Measurements from ENCODE around the gene OVOL3. TPM values are rescaled to one million over a fixed set of nuclear protein-coding genes. Genes with fewer than 3 reads are reported as not detected.

OVOL3 gene
- total RNA-seq, 1 donor from 2014 or later = not detected

GRCh38 chr19:36140304-36141038 lies 29.5 kb downstream of the OVOL3 start:
- Mint-ChIP-seq H3K9me3 (ENCODE audit: unreplicated experiment) (peaks cover 10% of the 10 kb centered on the region), H3K4me3 (ENCODE audit: unreplicated experiment) (peak overlapping the region; percentile 98), H3K36me3 (ENCODE audit: unreplicated experiment) (peaks cover 8% of the 10 kb centered on the region), H3K27me3 (ENCODE audit: unreplicated experiment) (peaks cover 12% of the 10 kb centered on the region), H3K27ac (ENCODE audit: unreplicated experiment) (peak overlapping the region; percentile 91), H3K4me1 (ENCODE audit: low read depth, unreplicated experiment) (peaks cover 7% of the 10 kb centered on the region)
- no peak for TF ChIP-seq CTCF (IDR thresholded peaks at IDR 0.05; ENCODE audit: partially characterized antibody, unreplicated experiment)
- DNase-seq = peak; percentile 55

- peak; percentile 91 for DNase-seq
- TF ChIP-seq CTCF (IDR thresholded peaks at IDR 0.05; ENCODE audit: partially characterized antibody, unreplicated experiment) = no peak
- peaks cover 7% of the 10 kb centered on the region for H3K4me1 Mint-ChIP-seq (ENCODE audit: low read depth, unreplicated experiment)
- peak overlapping the region; percentile 59 for H3K27ac Mint-ChIP-seq (ENCODE audit: unreplicated experiment)
- H3K27me3 Mint-ChIP-seq (ENCODE audit: unreplicated experiment) = peaks cover 10% of the 10 kb centered on the region
- H3K36me3 Mint-ChIP-seq (ENCODE audit: unreplicated experiment) = peaks cover 8% of the 10 kb centered on the region
- H3K9me3 Mint-ChIP-seq (ENCODE audit: unreplicated experiment) = peaks cover 9% of the 10 kb centered on the region
- peak overlapping the region; percentile 96 for H3K4me3 Mint-ChIP-seq (ENCODE audit: unreplicated experiment)
These were observed 30.3 kb downstream of the OVOL3 start for GRCh38 chr19:36141039-36141927.

GRCh38 chr19:36142046-36142445 lies 31.1 kb downstream of the OVOL3 start:
- H3K36me3 Mint-ChIP-seq (ENCODE audit: unreplicated experiment) = peaks cover 8% of the 10 kb centered on the region
- H3K27ac Mint-ChIP-seq (ENCODE audit: unreplicated experiment) = no peak overlapping the region
- peaks cover 9% of the 10 kb centered on the region for H3K9me3 Mint-ChIP-seq (ENCODE audit: unreplicated experiment)
- no peak for DNase-seq
- H3K4me3 Mint-ChIP-seq (ENCODE audit: unreplicated experiment) = peak overlapping the region; percentile 96
- peaks cover 12% of the 10 kb centered on the region for H3K27me3 Mint-ChIP-seq (ENCODE audit: unreplicated experiment)
- peaks cover 7% of the 10 kb centered on the region for H3K4me1 Mint-ChIP-seq (ENCODE audit: low read depth, unreplicated experiment)
- TF ChIP-seq CTCF (IDR thresholded peaks at IDR 0.05; ENCODE audit: partially characterized antibody, unreplicated experiment) = no peak

GRCh38 chr19:36142496-36142895 lies 31.6 kb downstream of the OVOL3 start:
- peaks cover 9% of the 10 kb centered on the region for H3K9me3 Mint-ChIP-seq (ENCODE audit: unreplicated experiment)
- no peak for TF ChIP-seq CTCF (IDR thresholded peaks at IDR 0.05; ENCODE audit: partially characterized antibody, unreplicated experiment)
- DNase-seq = no peak
- H3K27ac Mint-ChIP-seq (ENCODE audit: unreplicated experiment) = peak overlapping the region; percentile 55
- H3K36me3 Mint-ChIP-seq (ENCODE audit: unreplicated experiment) = peaks cover 8% of the 10 kb centered on the region
- peaks cover 7% of the 10 kb centered on the region for H3K4me1 Mint-ChIP-seq (ENCODE audit: low read depth, unreplicated experiment)
- no peak overlapping the region for H3K4me3 Mint-ChIP-seq (ENCODE audit: unreplicated experiment)
- H3K27me3 Mint-ChIP-seq (ENCODE audit: unreplicated experiment) = peaks cover 12% of the 10 kb centered on the region

Data from glutamatergic neuron (in vitro differentiated cells).